ENCODE data around the gene STAT5B. TPM values are rescaled to one million over a fixed set of nuclear protein-coding genes. Genes with fewer than 3 reads are reported as not detected.

STAT5B gene
- total and polyA plus RNA-seq, 2 of the 8 experiments (the other 6 are each of a cell fraction or from before 2014, with no cell fraction given), result 35.3 to 52.6 TPM

- Histone ChIP-seq H3K23ac (ENCODE audit: insufficient read length) (no peak overlapping the region), H3K4ac (replicated peaks; ENCODE audit: insufficient read length, low read depth, low read length) (no peak overlapping the region), H3K4me3 (ENCODE audit: extremely low read depth in 1 of 4, insufficient read depth in 2 of 4, low read depth in 3 of 4, low read length in 4 of 4) (peak overlapping the region; percentile 64 to 93 (median 87)), H3K27ac (ENCODE audit: low read depth, low read length) (no peak overlapping the region), H4K20me1 (replicated peaks in 1 of 2; ENCODE audit: control insufficient read depth in 1 of 2, insufficient read depth in 2 of 2, low read length in 2 of 2) (peaks cover 0 to 9% of the 10 kb centered on the region in 2 experiments), H3K79me2 (ENCODE audit: control insufficient read depth in 1 of 2, insufficient read depth in 2 of 2, low read length in 2 of 2) (peaks cover 12 to 34% of the 10 kb centered on the region in 2 experiments), H3K14ac (ENCODE audit: insufficient read length) (no peak overlapping the region), H3K9me3 (ENCODE audit: insufficient read depth in 2 of 2, low read depth in 1 of 2, low read length in 1 of 2) (no peaks in the 10 kb centered on the region), H2AK5ac (ENCODE audit: low read depth, low read length) (peak overlapping the region; percentile 72; the same call in 1 of the 2 replicates), H4K8ac (ENCODE audit: extremely low read depth, insufficient read depth, low read length) (no peak overlapping the region), H3K36me3 (ENCODE audit: control insufficient read depth in 2 of 4, insufficient read depth in 4 of 4, low read length in 3 of 4) (0 out of 8 replicates have a peak, but pooled peaks cover 0 to 3% (median 0%) of the 10 kb centered on the region in 4 experiments), H3K4me2 (ENCODE audit: insufficient read depth in 1 of 2, low read depth in 2 of 2, low read length in 2 of 2) (peak overlapping the region; percentile 88 to 100), H3K79me1 (ENCODE audit: low read depth, low read length) (peaks cover 5% of the 10 kb centered on the region), H2AFZ (ENCODE audit: low read length) (no peak overlapping the region), H3K18ac (ENCODE audit: extremely low read depth, low read length) (no peak overlapping the region), H4K91ac (replicated peaks; ENCODE audit: insufficient read length, low read length) (peak overlapping the region; percentile 30), H4K5ac (ENCODE audit: insufficient read length, low read depth, low read length) (peak overlapping the region; percentile 33), H3K9ac (replicated peaks in 1 of 4; ENCODE audit: extremely low read depth in 1 of 4, low read depth in 3 of 4, low read length in 3 of 4) (peak overlapping the region; percentile 52 to 78 (median 68)), H3K23me2 (ENCODE audit: low read depth, low read length) (peaks cover 15% of the 10 kb centered on the region), H3K56ac (replicated peaks; ENCODE audit: insufficient read length, low read depth, low read length) (no peak overlapping the region), H2BK5ac (ENCODE audit: low read depth, low read length) (peak overlapping the region; percentile 35; the same call in 1 of the 2 replicates), H2BK15ac (ENCODE audit: low read length) (no peak overlapping the region), H3K4me1 (replicated peaks in 1 of 4; ENCODE audit: control insufficient read depth in 3 of 4, insufficient read depth in 4 of 4, low read length in 3 of 4) (peaks cover 6 to 18% (median 7%) of the 10 kb centered on the region in 4 experiments; a peak in 4 of 7 replicates), H2BK120ac (replicated peaks; ENCODE audit: low read depth, low read length) (no peak overlapping the region), H2BK20ac (ENCODE audit: low read length) (no peak overlapping the region), H3K27me3 (replicated peaks in 1 of 4; ENCODE audit: control insufficient read depth in 3 of 4, extremely low read depth in 1 of 4, insufficient read depth in 3 of 4, low read length in 3 of 4) (no peaks in the 10 kb centered on the region), H2BK12ac (ENCODE audit: low read depth, low read length) (no peak overlapping the region)
- DNase-seq (ENCODE audit: low read depth in 1 of 2, low spot score in 2 of 2) (no peak), FAIRE-seq (no peak)
- WGBS, 2 experiments (ENCODE audit: extremely low coverage in 1 of 2, insufficient coverage in 1 of 2, insufficient read length in 1 of 2, insufficient replicate concordance in 2 of 2, low coverage in 1 of 2, low lambda C conversion rate in 2 of 2, missing lambda C conversion rate in 1 of 2), result 19% methylated on average over 13 of the region's 15 CpGs; no CpG with 5 or more reads in 1 of the 2 experiments
- CTCF ChIA-PET (ENCODE audit: partially characterized antibody), result interaction anchor here (0.7 to 2.3 kb wide), 12 partner anchors 9 to 136 kb away, joined by 3 to 16 read pairs (median 4); partner anchors contain the start of gene KAT2A
- peak; percentile 81 for TF ChIP-seq SAP30 (IDR thresholded peaks at IDR 0.05; ENCODE audit: insufficient read depth, insufficient replicate concordance, low read length)
- TF ChIP-seq GABPA (IDR thresholded peaks at IDR 0.05; ENCODE audit: borderline replicate concordance, insufficient read depth, low read length), result no peak
- POLR2A ChIA-PET (ENCODE audit: partially characterized antibody), result interaction anchor here (0.9 to 1.3 kb wide), 8 partner anchors 9 to 138 kb away, joined by 3 to 5 read pairs (median 4); partner anchors contain the start of genes DNAJC7, KCNH4 and NKIRAS2
Observed at GRCh38 chr17:42153919-42154742, 122.1 kb downstream of the STAT5B start.

Measured in H1 (cell line).